Measurements from ENCODE around the gene SYT14. TPM values are rescaled to one million over a fixed set of nuclear protein-coding genes. Genes with fewer than 3 reads are reported as not detected.
"Not testable (repeated sequence)": the region's sequence is repeated elsewhere in the genome, so short reads cannot be mapped to it uniquely, and the experiment has no call there.

The SYT14 gene
- total RNA-seq, 1 experiment from 2014 or later: 0.07 TPM

GRCh38 chr1:209919637-209920036 is 18.4 kb upstream of the SYT14 start:
- H3K27ac ChIP-seq (ENCODE audit: low read depth, low read length); H3K4me3 ChIP-seq (replicated peaks in 1 of 2; ENCODE audit: low read depth in 1 of 2, low read length in 2 of 2); H3K9ac ChIP-seq (ENCODE audit: low read length); H3K9me2 ChIP-seq (ENCODE audit: insufficient read depth); H4K20me1 ChIP-seq (ENCODE audit: insufficient read depth); BruUV-seq (replicated peaks); H3K27me3 ChIP-seq (ENCODE audit: insufficient read depth, low read length); POLR2A ChIA-PET; DNase-seq (ENCODE audit: low read depth, low spot score); CTCF ChIA-PET; H3K4me1 ChIP-seq (ENCODE audit: control insufficient read depth in 1 of 2, insufficient read depth in 2 of 2, low read length in 2 of 2); H3K36me3 ChIP-seq (ENCODE audit: control insufficient read depth in 1 of 2, insufficient read depth in 2 of 2, low read length in 2 of 2); H3K4me2 ChIP-seq (ENCODE audit: low read length); H3K79me2 ChIP-seq (ENCODE audit: insufficient read depth, low read length); H2AFZ ChIP-seq (ENCODE audit: low read depth, low read length, poor library complexity, severe bottlenecking); RAD21 ChIA-PET (ENCODE audit: low non-redundant PET in 1 of 2, low total read pairs in 2 of 2, uncharacterized antibody in 2 of 2, unreplicated experiment in 2 of 2); H3K9me3 ChIP-seq (ENCODE audit: control insufficient read depth in 1 of 2, insufficient read depth in 1 of 2, low read depth in 1 of 2, low read length in 2 of 2); intact Hi-C loops (cut with micrococcal nuclease); ATAC-seq: not testable (repeated sequence)

- no peaks in the 10 kb centered on the region for H4K20me1 ChIP-seq (ENCODE audit: insufficient read depth)
- H3K4me3 ChIP-seq (replicated peaks in 1 of 2; ENCODE audit: low read depth in 1 of 2, low read length in 2 of 2): no peak overlapping the region
- ATAC-seq (no peak), DNase-seq (ENCODE audit: low read depth, low spot score) (no peak)
- H3K36me3 ChIP-seq (ENCODE audit: control insufficient read depth in 1 of 2, insufficient read depth in 2 of 2, low read length in 2 of 2): no peaks in the 10 kb centered on the region
- no peak overlapping the region for H2AFZ ChIP-seq (ENCODE audit: low read depth, low read length, poor library complexity, severe bottlenecking)
- POLR2A ChIA-PET: no interaction called here
- BruUV-seq (replicated peaks): no TSS peak
- no peak overlapping the region for H3K4me2 ChIP-seq (ENCODE audit: low read length)
- CTCF ChIA-PET: no interaction called here
- H3K9me2 ChIP-seq (ENCODE audit: insufficient read depth): no peaks in the 10 kb centered on the region
- intact Hi-C loops (cut with micrococcal nuclease): no loop called here
- no peaks in the 10 kb centered on the region for H3K4me1 ChIP-seq (ENCODE audit: control insufficient read depth in 1 of 2, insufficient read depth in 2 of 2, low read length in 2 of 2)
- H3K27me3 ChIP-seq (ENCODE audit: insufficient read depth, low read length): peaks cover 13% of the 10 kb centered on the region
- H3K79me2 ChIP-seq (ENCODE audit: insufficient read depth, low read length): no peaks in the 10 kb centered on the region
- RAD21 ChIA-PET (ENCODE audit: low non-redundant PET in 1 of 2, low total read pairs in 2 of 2, uncharacterized antibody in 2 of 2, unreplicated experiment in 2 of 2): no interaction called here
- H3K9me3 ChIP-seq (ENCODE audit: control insufficient read depth in 1 of 2, insufficient read depth in 1 of 2, low read depth in 1 of 2, low read length in 2 of 2): no peaks in the 10 kb centered on the region
- no peak overlapping the region for H3K9ac ChIP-seq (ENCODE audit: low read length)
- no peak overlapping the region for H3K27ac ChIP-seq (ENCODE audit: low read depth, low read length)
- no peak for TF ChIP-seq FOSL1 (IDR thresholded peaks at IDR 0.05; ENCODE audit: low read depth)
- no peak for TF ChIP-seq ZBTB33 (IDR thresholded peaks at IDR 0.05; ENCODE audit: extremely low read depth, insufficient replicate concordance, low read length)
- no peak for TF ChIP-seq ZNF274 (IDR thresholded peaks at IDR 0.05; ENCODE audit: low read depth, low read length)
- no peak for TF ChIP-seq EZH2 (IDR thresholded peaks at IDR 0.05)
- no peak for TF ChIP-seq EGR1 (IDR thresholded peaks at IDR 0.05; ENCODE audit: low read depth)
- no peak for TF ChIP-seq SIN3A (IDR thresholded peaks at IDR 0.05; ENCODE audit: low read depth)
Observed at GRCh38 chr1:209920844-209921243, 17.2 kb upstream of the SYT14 start.

Measured in HCT116 (cell line).